SKM-1 (cell line): ENCODE measurements around the gene AASDH.
"Not testable (repeated sequence)": the region's sequence is repeated elsewhere in the genome, so short reads cannot be mapped to it uniquely, and the experiment has no call there.

ENCODE experiments used
- DNase-seq: peaks from one replicate; lab custom pipeline; 2025; ENCODE audit not compliant: unreplicated experiment; lab: John Stamatoyannopoulos, UW

AASDH gene

GRCh38 chr4:56405016-56405415 is 17.7 kb upstream of the AASDH start:
- DNase-seq: no peak

GRCh38 chr4:56400560-56400959 is 13.3 kb upstream of the AASDH start:
- DNase-seq: no peak

GRCh38 chr4:56391270-56391669 is 4.0 kb upstream of the AASDH start:
- no peak for DNase-seq

GRCh38 chr4:56389558-56389957 is 2.3 kb upstream of the AASDH start:
- no peak for DNase-seq

- DNase-seq: no peak
Observed at GRCh38 chr4:56388306-56388705, 1.0 kb upstream of the AASDH start.

GRCh38 chr4:56386091-56386490 is 1.2 kb downstream of the AASDH start:
- no peak for DNase-seq

GRCh38 chr4:56375458-56375857 is 11.8 kb downstream of the AASDH start:
- no peak for DNase-seq

- DNase-seq: no peak
Observed at GRCh38 chr4:56374956-56375355, 12.3 kb downstream of the AASDH start.

GRCh38 chr4:56372774-56373173 is 14.5 kb downstream of the AASDH start:
- no peak for DNase-seq

- no peak for DNase-seq
Observed at GRCh38 chr4:56371426-56372220, 15.7 kb downstream of the AASDH start.

GRCh38 chr4:56370377-56370776 is 16.9 kb downstream of the AASDH start:
- DNase-seq: no peak

- not testable (repeated sequence) for DNase-seq
Observed at GRCh38 chr4:56362981-56363380, 24.3 kb downstream of the AASDH start.

GRCh38 chr4:56360071-56360470 is 27.2 kb downstream of the AASDH start:
- no peak for DNase-seq

- no peak for DNase-seq
Observed at GRCh38 chr4:56356650-56357049, 30.6 kb downstream of the AASDH start.

GRCh38 chr4:56348576-56348975 is 38.7 kb downstream of the AASDH start:
- DNase-seq: no peak

GRCh38 chr4:56345458-56345857 is 41.8 kb downstream of the AASDH start:
- no peak for DNase-seq

- DNase-seq: no peak
Observed at GRCh38 chr4:56342746-56343145, 44.5 kb downstream of the AASDH start.

- DNase-seq: no peak
Observed at GRCh38 chr4:56330691-56331090, 56.6 kb downstream of the AASDH start.

GRCh38 chr4:56326363-56326762 is 60.9 kb downstream of the AASDH start:
- DNase-seq: no peak

- DNase-seq: no peak
Observed at GRCh38 chr4:56324011-56324610, 63.2 kb downstream of the AASDH start.

GRCh38 chr4:56323327-56323726 is 64.0 kb downstream of the AASDH start:
- no peak for DNase-seq

GRCh38 chr4:56321251-56321650 is 66.0 kb downstream of the AASDH start:
- DNase-seq: no peak

GRCh38 chr4:56320293-56320692 is 67.0 kb downstream of the AASDH start:
- DNase-seq: no peak
